ENCODE measurements around the gene CDKN2D.
"Not testable (repeated sequence)": the region's sequence is repeated elsewhere in the genome, so short reads cannot be mapped to it uniquely, and the experiment has no call there.

The CDKN2D gene

GRCh38 chr19:10543059-10543419 lies 25.7 kb downstream of the CDKN2D start:
- no peak for DNase-seq (ENCODE audit: low spot score)
- CTCF ChIA-PET, result interaction anchor here (0.5 to 1.2 kb wide), 3 partner anchors 11 to 93 kb away, joined by 3 to 4 read pairs (median 3); partner anchors contain the start of gene KRI1
- peak overlapping the region; percentile 82 for H3K27ac ChIP-seq
- POLR2A ChIA-PET (ENCODE audit: low non-redundant PET), result no interaction called here
- TF ChIP-seq, protein P1, sequence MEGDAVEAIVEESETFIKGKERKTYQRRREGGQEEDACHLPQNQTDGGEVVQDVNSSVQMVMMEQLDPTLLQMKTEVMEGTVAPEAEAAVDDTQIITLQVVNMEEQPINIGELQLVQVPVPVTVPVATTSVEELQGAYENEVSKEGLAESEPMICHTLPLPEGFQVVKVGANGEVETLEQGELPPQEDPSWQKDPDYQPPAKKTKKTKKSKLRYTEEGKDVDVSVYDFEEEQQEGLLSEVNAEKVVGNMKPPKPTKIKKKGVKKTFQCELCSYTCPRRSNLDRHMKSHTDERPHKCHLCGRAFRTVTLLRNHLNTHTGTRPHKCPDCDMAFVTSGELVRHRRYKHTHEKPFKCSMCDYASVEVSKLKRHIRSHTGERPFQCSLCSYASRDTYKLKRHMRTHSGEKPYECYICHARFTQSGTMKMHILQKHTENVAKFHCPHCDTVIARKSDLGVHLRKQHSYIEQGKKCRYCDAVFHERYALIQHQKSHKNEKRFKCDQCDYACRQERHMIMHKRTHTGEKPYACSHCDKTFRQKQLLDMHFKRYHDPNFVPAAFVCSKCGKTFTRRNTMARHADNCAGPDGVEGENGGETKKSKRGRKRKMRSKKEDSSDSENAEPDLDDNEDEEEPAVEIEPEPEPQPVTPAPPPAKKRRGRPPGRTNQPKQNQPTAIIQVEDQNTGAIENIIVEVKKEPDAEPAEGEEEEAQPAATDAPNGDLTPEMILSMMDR (conservative IDR thresholded peaks at IDR 0.05; ENCODE audit: low read depth), result no peak

GRCh38 chr19:10539016-10539415 lies 29.8 kb downstream of the CDKN2D start:
- not testable (repeated sequence) for DNase-seq (ENCODE audit: low spot score); H3K27ac ChIP-seq
- CTCF ChIA-PET, result interaction anchor here (0.6 kb wide), 1 partner anchor 56 kb away, joined by 3 read pairs; no protein-coding TSS in a partner anchor
- POLR2A ChIA-PET (ENCODE audit: low non-redundant PET), result interaction anchor here (0.6 to 0.7 kb wide), 2 partner anchors 14 to 37 kb away, joined by 3 to 4 read pairs; no protein-coding TSS in a partner anchor

GRCh38 chr19:10538204-10538983 lies 30.4 kb downstream of the CDKN2D start:
- DNase-seq (ENCODE audit: low spot score), result no peak
- TF ChIP-seq, protein P1 (conservative IDR thresholded peaks at IDR 0.05; ENCODE audit: low read depth), result no peak
- CTCF ChIA-PET, result no interaction called here
- H3K27ac ChIP-seq, result no peak overlapping the region
- POLR2A ChIA-PET (ENCODE audit: low non-redundant PET), result interaction anchor here (0.6 kb wide), 1 partner anchor 14 kb away, joined by 3 read pairs; no protein-coding TSS in a partner anchor

DNA sequence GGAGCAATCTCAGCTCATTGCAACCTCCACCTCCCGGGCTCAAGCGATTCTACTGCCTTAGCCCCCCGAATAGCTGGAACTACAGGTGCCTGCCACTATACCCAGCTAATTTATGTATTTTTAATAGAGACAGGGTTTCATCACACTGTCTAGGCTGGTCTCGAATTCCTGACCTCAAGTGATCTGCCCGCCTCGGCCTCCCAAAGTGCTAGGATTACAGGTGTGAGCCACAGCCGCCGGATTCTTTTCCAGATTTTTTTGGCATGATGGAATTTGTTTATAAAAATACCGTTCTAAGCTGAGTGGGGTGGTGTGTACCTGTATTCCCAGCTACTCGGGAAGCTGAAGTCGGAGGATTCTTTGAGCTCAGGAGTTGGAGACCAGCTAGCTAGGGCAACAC lies 31.1 kb downstream of the CDKN2D start:
- POLR2A ChIA-PET (ENCODE audit: low non-redundant PET), result interaction anchor here (0.6 kb wide), 1 partner anchor 15 kb away, joined by 3 read pairs; no protein-coding TSS in a partner anchor
- no peak for DNase-seq (ENCODE audit: low spot score)
- TF ChIP-seq, protein P1 (conservative IDR thresholded peaks at IDR 0.05; ENCODE audit: low read depth), result no peak
- H3K27ac ChIP-seq, result no peak overlapping the region
- CTCF ChIA-PET, result no interaction called here

DNA sequence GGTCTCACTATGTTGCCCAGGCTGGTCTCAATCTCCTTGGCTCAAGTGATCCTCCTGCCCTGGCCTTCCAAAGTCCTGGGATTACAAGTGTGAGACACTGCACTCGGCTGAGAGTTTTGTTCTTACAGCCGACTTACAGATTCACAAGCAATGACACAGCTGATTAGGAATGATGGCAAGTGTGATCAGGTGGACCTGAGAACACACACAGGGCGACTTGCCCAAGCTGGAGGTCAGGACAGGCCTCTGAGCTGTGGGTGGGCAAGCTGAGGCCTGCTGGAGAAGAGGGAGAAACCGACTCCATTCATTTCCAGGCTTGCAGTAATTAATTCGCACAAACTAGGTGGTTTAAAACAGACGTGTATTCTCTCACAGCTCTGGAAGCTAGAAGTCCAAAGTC lies 33.2 kb downstream of the CDKN2D start:
- H3K27ac ChIP-seq, result peak overlapping the region; percentile 97
- DNase-seq (ENCODE audit: low spot score), result peak; percentile 89
- POLR2A ChIA-PET (ENCODE audit: low non-redundant PET), result interaction anchor here (0.6 to 0.8 kb wide), 4 partner anchors 16 to 39 kb away, joined by 4 to 9 read pairs (median 6); partner anchors contain the start of gene KRI1
- TF ChIP-seq, protein P1 (conservative IDR thresholded peaks at IDR 0.05; ENCODE audit: low read depth), result no peak
- CTCF ChIA-PET, result interaction anchor here (0.6 kb wide), 4 partner anchors 11 to 113 kb away, joined by 3 to 5 read pairs (median 3); no protein-coding TSS in a partner anchor

DNA sequence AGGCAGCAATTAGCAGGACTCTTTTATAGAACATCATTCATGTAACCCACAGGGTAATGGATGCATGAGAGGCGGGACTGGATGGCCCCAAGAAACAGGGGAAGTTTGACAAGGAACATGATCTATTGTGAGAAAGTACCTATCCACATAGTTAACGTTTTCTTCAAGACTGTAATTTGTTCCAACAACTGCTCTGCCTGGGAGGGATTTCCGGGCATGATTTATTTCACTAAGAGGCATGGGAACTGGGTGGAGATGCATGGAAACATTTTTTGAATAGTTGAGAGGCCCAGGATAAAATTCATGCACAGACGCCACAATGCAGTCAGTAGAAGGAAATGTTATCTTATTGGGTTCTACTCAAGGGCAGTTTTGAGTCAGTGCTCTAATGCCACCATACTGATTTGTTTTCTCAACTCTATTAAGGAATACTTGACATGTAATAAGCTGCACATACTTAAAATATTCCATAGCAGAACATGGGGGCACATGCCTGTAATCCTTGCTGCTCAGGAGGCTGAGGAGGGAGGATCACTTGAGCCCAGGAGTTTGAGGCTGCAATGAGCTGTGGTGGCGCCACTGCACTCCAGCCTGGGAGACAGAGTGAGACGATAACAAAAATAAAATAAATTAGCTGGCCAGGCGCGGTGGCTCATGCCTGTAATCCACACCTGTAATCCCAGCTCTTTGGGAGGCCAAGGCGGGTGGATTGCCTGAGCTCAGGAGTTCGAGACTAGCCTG lies 35.0 kb downstream of the CDKN2D start:
- ChIA-PET CTCF (interaction anchor here (0.6 kb wide), 1 partner anchor 218 kb away, joined by 3 read pairs; no protein-coding TSS in a partner anchor), POLR2A (ENCODE audit: low non-redundant PET) (interaction anchor here (0.7 kb wide), 1 partner anchor 173 kb away, joined by 7 read pairs; no protein-coding TSS in a partner anchor)
- DNase-seq (ENCODE audit: low spot score), result peak; percentile 71
- TF ChIP-seq, protein P1 (conservative IDR thresholded peaks at IDR 0.05; ENCODE audit: low read depth), result no peak
- peak overlapping the region; percentile 97 for H3K27ac ChIP-seq

Measured in RWPE1 (cell line).